NCI-H1048 (cell line): ENCODE data around the gene ZSWIM6.

Experiments
- DNase-seq: peaks from one replicate; lab custom pipeline; 2025; lab: John Stamatoyannopoulos, UW

Gene ZSWIM6

GRCh38 chr5:61482980-61483379 lies 150.9 kb downstream of the ZSWIM6 start:
- no peak for DNase-seq

- DNase-seq, result no peak
These were observed 154.4 kb downstream of the ZSWIM6 start for GRCh38 chr5:61486476-61486875.

- no peak for DNase-seq
These were observed 157.5 kb downstream of the ZSWIM6 start for GRCh38 chr5:61489574-61489973.

- no peak for DNase-seq
These were observed 159.8 kb downstream of the ZSWIM6 start for GRCh38 chr5:61491861-61492260.

GRCh38 chr5:61493973-61494372 lies 161.9 kb downstream of the ZSWIM6 start:
- no peak for DNase-seq

GRCh38 chr5:61496446-61496845 lies 164.4 kb downstream of the ZSWIM6 start:
- DNase-seq, result no peak

- DNase-seq, result no peak
These were observed 164.8 kb downstream of the ZSWIM6 start for GRCh38 chr5:61496860-61497259.

- DNase-seq, result no peak
These were observed 166.1 kb downstream of the ZSWIM6 start for GRCh38 chr5:61498121-61498520.

- DNase-seq, result no peak
These were observed 169.9 kb downstream of the ZSWIM6 start for GRCh38 chr5:61501971-61502370.

- no peak for DNase-seq
These were observed 172.2 kb downstream of the ZSWIM6 start for GRCh38 chr5:61504143-61504770.

- DNase-seq, result no peak
These were observed 173.2 kb downstream of the ZSWIM6 start for GRCh38 chr5:61505281-61505680.

GRCh38 chr5:61507232-61507631 lies 175.2 kb downstream of the ZSWIM6 start:
- DNase-seq, result no peak

- no peak for DNase-seq
These were observed 184.9 kb downstream of the ZSWIM6 start for GRCh38 chr5:61516946-61517345.

- no peak for DNase-seq
These were observed 187.7 kb downstream of the ZSWIM6 start for GRCh38 chr5:61519728-61520277.

GRCh38 chr5:61523073-61523472 lies 191.0 kb downstream of the ZSWIM6 start:
- DNase-seq, result no peak

GRCh38 chr5:61523997-61524396 lies 191.9 kb downstream of the ZSWIM6 start:
- no peak for DNase-seq

- no peak for DNase-seq
These were observed 193.6 kb downstream of the ZSWIM6 start for GRCh38 chr5:61525512-61526206.

- DNase-seq, result no peak
These were observed 194.1 kb downstream of the ZSWIM6 start for GRCh38 chr5:61526207-61526519.

GRCh38 chr5:61532983-61533382 lies 200.9 kb downstream of the ZSWIM6 start:
- no peak for DNase-seq

- DNase-seq, result no peak
These were observed 202.6 kb downstream of the ZSWIM6 start for GRCh38 chr5:61534481-61535267.

- no peak for DNase-seq
These were observed 203.8 kb downstream of the ZSWIM6 start for GRCh38 chr5:61535828-61536227.

GRCh38 chr5:61536922-61537321 lies 204.9 kb downstream of the ZSWIM6 start:
- no peak for DNase-seq
